Measurements from ENCODE around the gene SWAP70.
"Not testable (repeated sequence)": the region's sequence is repeated elsewhere in the genome, so short reads cannot be mapped to it uniquely, and the experiment has no call there.

The SWAP70 gene

GRCh38 chr11:9726321-9727022, 62.6 kb downstream of the SWAP70 start:
- DNase-seq, result no peak

GRCh38 chr11:9728058-9728457, 64.2 kb downstream of the SWAP70 start:
- DNase-seq, result no peak

DNA sequence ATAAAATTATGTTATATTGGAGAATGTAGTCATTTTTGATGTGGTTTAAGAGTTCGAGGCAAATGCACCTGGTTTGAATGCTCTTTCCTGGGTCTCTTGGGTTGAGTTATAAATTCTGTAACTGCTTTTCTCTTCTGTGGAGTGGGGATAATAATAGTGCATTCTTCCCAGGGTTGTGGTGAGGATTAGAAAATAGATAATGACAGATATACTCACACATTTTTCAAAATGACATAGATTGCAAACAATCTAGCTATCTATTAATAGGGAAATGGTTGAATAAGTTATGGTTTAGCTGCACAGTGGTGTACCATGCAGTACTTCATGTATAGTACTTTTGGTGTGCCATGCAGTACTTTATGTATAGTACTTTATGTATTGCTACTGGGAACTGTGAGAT, 67.4 kb downstream of the SWAP70 start:
- no peak for DNase-seq

DNA sequence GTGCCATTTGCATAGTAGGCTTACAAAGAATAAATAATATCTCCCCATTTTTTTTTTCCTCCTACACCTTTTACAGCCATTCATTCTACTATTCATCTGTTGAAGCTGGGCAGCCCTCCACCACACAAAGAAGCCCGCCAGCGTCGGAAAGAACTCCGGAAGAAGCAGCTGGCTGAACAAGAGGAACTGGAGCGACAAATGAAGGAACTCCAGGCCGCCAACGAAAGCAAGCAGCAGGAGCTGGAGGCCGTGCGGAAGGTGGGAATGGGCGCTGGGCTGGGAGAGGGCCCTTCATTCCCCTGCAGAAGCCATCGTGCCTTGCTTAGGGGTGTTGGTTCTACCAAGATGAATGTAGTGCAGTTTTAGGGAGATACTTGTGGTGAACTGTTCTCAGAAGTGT, 68.6 kb downstream of the SWAP70 start:
- DNase-seq, result no peak

DNA sequence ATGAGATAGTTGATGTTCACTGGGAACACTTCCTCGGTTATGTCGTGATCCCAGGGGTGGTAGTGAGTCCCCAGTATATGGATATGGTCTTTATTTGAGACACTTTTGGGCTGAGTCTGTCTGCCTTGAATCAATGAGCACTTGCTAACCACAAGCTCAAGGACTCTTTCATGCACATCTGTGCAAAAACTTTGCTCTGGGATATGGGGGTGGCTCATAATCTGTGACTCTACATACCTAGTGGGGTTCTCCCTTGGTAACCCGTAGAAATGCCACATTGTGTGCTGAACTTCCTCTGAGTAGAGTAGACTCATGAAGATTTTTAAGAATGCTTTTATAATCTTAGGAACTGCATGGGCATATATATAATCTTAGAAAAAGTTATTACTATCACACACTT, 69.3 kb downstream of the SWAP70 start:
- DNase-seq, result no peak

DNA sequence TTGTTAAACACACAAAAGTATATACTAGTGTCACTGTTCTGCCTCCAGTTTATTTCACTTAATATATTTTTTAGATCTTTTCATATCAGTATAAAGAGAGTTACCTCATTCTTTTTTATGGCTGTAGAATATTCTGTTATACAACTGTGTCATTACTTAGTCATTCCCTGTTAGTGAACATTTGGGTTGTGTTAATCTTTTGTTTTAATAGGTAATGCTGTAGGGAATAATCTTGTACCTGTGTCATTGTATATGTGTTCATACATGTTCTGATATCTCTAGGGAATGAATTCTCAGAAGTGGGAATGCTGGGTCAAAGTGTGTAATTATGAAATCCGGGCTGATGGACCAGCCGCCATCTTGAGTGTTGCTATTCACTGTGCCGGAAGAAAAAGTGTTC, 71.4 kb downstream of the SWAP70 start:
- DNase-seq, result no peak

DNA sequence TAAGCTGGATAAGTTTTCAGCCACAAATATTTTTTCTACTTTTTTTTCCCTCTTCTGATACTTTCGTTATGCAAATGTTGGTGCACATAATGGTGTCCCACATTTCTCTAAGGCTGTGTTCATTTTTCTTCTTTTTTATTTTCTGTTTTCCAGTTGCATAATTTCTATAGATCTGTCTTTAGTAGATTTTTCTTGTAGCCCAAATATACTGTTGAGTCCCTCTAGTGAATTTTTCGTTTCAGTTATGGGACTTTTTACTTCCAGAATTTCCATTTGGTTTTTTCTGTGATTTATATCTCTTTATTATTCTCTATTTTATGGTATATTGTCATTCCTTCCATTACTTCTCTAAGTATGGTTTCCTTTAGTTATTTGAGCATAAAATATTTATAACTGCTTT, 72.0 kb downstream of the SWAP70 start:
- no peak for DNase-seq

DNA sequence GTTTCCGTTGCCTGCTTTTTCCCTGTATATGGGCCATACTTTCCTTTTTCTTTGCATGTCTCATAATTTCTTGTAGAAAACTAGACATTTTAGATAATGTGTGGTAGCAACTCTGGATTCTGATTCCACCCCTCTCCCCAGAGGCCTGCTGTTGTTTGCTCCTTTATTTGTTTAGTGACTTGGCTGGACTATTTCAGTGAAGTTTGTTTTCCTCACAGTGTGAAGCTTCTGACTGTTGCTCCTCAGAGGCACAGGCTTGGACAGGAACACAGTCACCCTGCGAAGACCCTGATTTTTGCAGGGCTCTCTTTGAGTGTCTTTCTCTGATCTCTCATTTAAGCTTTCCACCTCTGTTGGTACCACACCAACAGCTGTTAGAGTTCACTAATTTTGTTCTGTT, 72.5 kb downstream of the SWAP70 start:
- no peak for DNase-seq

DNA sequence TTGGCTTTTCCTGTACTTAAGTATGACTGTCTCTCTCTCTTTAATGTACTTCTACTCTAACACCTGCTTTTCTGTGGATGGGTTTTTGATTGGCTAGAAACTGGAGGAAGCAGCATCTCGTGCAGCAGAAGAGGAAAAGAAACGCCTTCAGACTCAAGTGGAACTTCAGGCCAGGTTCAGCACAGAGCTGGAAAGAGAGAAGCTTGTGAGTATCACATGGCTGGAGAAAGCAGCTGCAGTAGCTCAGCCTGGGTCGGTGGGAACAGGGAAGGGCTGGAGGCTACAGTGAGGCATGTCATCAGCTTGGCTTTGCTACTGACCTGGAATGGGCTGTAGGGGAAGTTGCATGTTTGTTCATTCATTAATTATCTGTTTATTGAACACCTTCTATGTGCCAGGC, 74.2 kb downstream of the SWAP70 start:
- DNase-seq, result no peak

GRCh38 chr11:9738707-9739106, 74.8 kb downstream of the SWAP70 start:
- DNase-seq, result no peak

GRCh38 chr11:9739123-9739900, 75.4 kb downstream of the SWAP70 start:
- no peak for DNase-seq

- DNase-seq, result no peak
Observed at GRCh38 chr11:9740202-9740883, 76.5 kb downstream of the SWAP70 start.

GRCh38 chr11:9741260-9741659, 77.4 kb downstream of the SWAP70 start:
- no peak for DNase-seq

- not testable (repeated sequence) for DNase-seq
Observed at GRCh38 chr11:9743512-9743911, 79.6 kb downstream of the SWAP70 start.

- DNase-seq, result no peak
Observed at GRCh38 chr11:9745411-9746211, 81.7 kb downstream of the SWAP70 start.

DNA sequence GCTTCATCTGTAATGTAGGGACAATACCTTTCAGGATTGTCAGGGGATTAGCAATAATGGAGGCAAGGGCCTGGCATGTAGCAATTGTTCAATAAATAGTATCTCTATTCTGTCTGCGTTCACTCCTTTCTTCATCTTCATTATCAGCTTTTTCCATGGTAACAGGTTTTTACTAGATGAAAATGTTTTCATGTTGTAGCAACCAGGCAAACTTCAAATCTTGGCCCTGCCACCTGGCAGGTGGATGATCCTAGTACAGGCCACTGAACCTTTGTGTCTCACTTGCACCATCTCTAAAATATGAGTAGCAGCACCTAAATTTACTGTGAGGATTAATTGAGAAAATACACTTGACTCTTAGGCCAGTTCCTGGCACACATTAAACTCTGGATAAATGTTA, 83.4 kb downstream of the SWAP70 start:
- DNase-seq, result no peak

GRCh38 chr11:9747828-9748227, 84.0 kb downstream of the SWAP70 start:
- DNase-seq, result no peak

- DNase-seq, result peak; percentile 70
Observed at GRCh38 chr11:9748361-9748970, 84.6 kb downstream of the SWAP70 start.

GRCh38 chr11:9750551-9750950, 86.7 kb downstream of the SWAP70 start:
- no peak for DNase-seq

GRCh38 chr11:9752091-9752490, 88.2 kb downstream of the SWAP70 start:
- no peak for DNase-seq

DNA sequence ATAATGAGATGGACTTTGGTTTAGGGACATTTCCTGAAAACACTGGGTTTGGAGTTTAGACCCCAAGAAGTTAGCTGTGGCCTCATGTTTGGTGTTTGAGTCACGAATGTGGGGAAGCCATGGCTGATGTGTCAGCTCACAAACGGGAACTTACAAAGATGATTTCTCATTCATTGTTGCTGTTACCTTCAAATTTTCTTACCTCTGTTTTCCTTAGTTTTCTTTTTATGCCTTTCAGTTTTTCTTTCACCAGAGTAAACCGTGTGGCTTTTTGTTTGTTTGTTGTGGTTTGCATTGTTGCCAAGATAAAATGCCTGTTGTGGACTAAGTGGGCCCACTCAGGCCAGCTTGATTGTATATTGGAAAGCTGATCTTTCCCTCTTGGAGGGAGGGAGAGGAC, 89.1 kb downstream of the SWAP70 start:
- DNase-seq, result no peak

- DNase-seq, result no peak
Observed at GRCh38 chr11:9754010-9754471, 90.2 kb downstream of the SWAP70 start.
